ENCODE measurements around the gene MMP17. TPM values are rescaled to one million over a fixed set of nuclear protein-coding genes. Genes with fewer than 3 reads are reported as not detected.
A peak's percentile ranks its signal among the peaks of the same experiment; 100 is the strongest.

The MMP17 gene
- polyA plus RNA-seq, 4 donors: 2.5 to 4.5 TPM; not detected in 2

GRCh38 chr12:131787143-131787660 lies 41.0 kb upstream of the MMP17 start:
- DNase-seq: no peak
- FAIRE-seq: no peak
- Histone ChIP-seq H3K4me1 (ENCODE audit: control insufficient read depth in 3 of 3, insufficient read depth in 2 of 3, low read depth in 1 of 3, low read length in 2 of 3) (no peaks in the 10 kb centered on the region), H3K4me3 (ENCODE audit: low read depth in 1 of 3, low read length in 3 of 3) (no peak overlapping the region), H3K27me3 (ENCODE audit: control insufficient read depth in 3 of 3, insufficient read depth in 3 of 3, low read length in 3 of 3) (no peaks in the 10 kb centered on the region), H3K27ac (ENCODE audit: low read depth in 1 of 3, low read length in 2 of 3) (no peak overlapping the region), H3K9me3 (ENCODE audit: control insufficient read depth in 2 of 2, insufficient read depth in 1 of 2, low read depth in 1 of 2, low read length in 1 of 2) (no peaks in the 10 kb centered on the region), H3K36me3 (ENCODE audit: control insufficient read depth in 3 of 3, insufficient read depth in 2 of 3, low read depth in 1 of 3, low read length in 3 of 3) (peaks cover 11 to 68% (median 22%) of the 10 kb centered on the region in 3 donors)
- WGBS, 3 donors: 94 to 95% (median 95%) methylated on average over 17 of the region's 17 CpGs

GRCh38 chr12:131788070-131788469 lies 40.1 kb upstream of the MMP17 start:
- Histone ChIP-seq H3K4me3 (ENCODE audit: low read depth in 1 of 3, low read length in 3 of 3) (no peak overlapping the region), H3K9me3 (ENCODE audit: control insufficient read depth in 2 of 2, insufficient read depth in 1 of 2, low read depth in 1 of 2, low read length in 1 of 2) (no peaks in the 10 kb centered on the region), H3K27ac (ENCODE audit: low read depth in 1 of 3, low read length in 2 of 3) (no peak overlapping the region), H3K27me3 (ENCODE audit: control insufficient read depth in 3 of 3, insufficient read depth in 3 of 3, low read length in 3 of 3) (no peaks in the 10 kb centered on the region), H3K4me1 (ENCODE audit: control insufficient read depth in 3 of 3, insufficient read depth in 2 of 3, low read depth in 1 of 3, low read length in 2 of 3) (no peaks in the 10 kb centered on the region), H3K36me3 (ENCODE audit: control insufficient read depth in 3 of 3, insufficient read depth in 2 of 3, low read depth in 1 of 3, low read length in 3 of 3) (peaks cover 11 to 69% (median 22%) of the 10 kb centered on the region in 3 donors)
- no peak for DNase-seq
- 93 to 96% (median 95%) methylated on average over 11 of the region's 11 CpGs for WGBS, 3 donors
- FAIRE-seq: no peak

- H3K27ac ChIP-seq (ENCODE audit: low read depth in 1 of 3, low read length in 2 of 3): no peak overlapping the region
- 91 to 98% (median 92%) methylated on average over 12 of the region's 12 CpGs for WGBS, 3 donors
- peaks cover 13 to 78% (median 22%) of the 10 kb centered on the region in 3 donors for H3K36me3 ChIP-seq (ENCODE audit: control insufficient read depth in 3 of 3, insufficient read depth in 2 of 3, low read depth in 1 of 3, low read length in 3 of 3)
- H3K27me3 ChIP-seq (ENCODE audit: control insufficient read depth in 3 of 3, insufficient read depth in 3 of 3, low read length in 3 of 3): no peaks in the 10 kb centered on the region
- FAIRE-seq: no peak
- no peaks in the 10 kb centered on the region for H3K9me3 ChIP-seq (ENCODE audit: control insufficient read depth in 2 of 2, insufficient read depth in 1 of 2, low read depth in 1 of 2, low read length in 1 of 2)
- H3K4me3 ChIP-seq (ENCODE audit: low read depth in 1 of 3, low read length in 3 of 3): no peak overlapping the region
- no peaks in the 10 kb centered on the region for H3K4me1 ChIP-seq (ENCODE audit: control insufficient read depth in 3 of 3, insufficient read depth in 2 of 3, low read depth in 1 of 3, low read length in 2 of 3)
- no peak for DNase-seq
Observed at GRCh38 chr12:131789638-131790037, 38.6 kb upstream of the MMP17 start.

GRCh38 chr12:131793243-131794022 lies 34.8 kb upstream of the MMP17 start:
- DNase-seq: no peak
- Histone ChIP-seq H3K36me3 (ENCODE audit: control insufficient read depth in 3 of 3, insufficient read depth in 2 of 3, low read depth in 1 of 3, low read length in 3 of 3) (peaks cover 10 to 73% (median 17%) of the 10 kb centered on the region in 3 donors), H3K4me3 (ENCODE audit: low read depth in 1 of 3, low read length in 3 of 3) (no peak overlapping the region), H3K4me1 (ENCODE audit: control insufficient read depth in 3 of 3, insufficient read depth in 2 of 3, low read depth in 1 of 3, low read length in 2 of 3) (no peaks in the 10 kb centered on the region), H3K27ac (ENCODE audit: low read depth in 1 of 3, low read length in 2 of 3) (no peak overlapping the region), H3K27me3 (ENCODE audit: control insufficient read depth in 3 of 3, insufficient read depth in 3 of 3, low read length in 3 of 3) (no peaks in the 10 kb centered on the region), H3K9me3 (ENCODE audit: control insufficient read depth in 2 of 2, insufficient read depth in 1 of 2, low read depth in 1 of 2, low read length in 1 of 2) (no peaks in the 10 kb centered on the region)
- 86 to 91% (median 88%) methylated on average over 19 of the region's 19 CpGs for WGBS, 3 donors
- FAIRE-seq: no peak

- Histone ChIP-seq H3K27me3 (ENCODE audit: control insufficient read depth in 3 of 3, insufficient read depth in 3 of 3, low read length in 3 of 3) (no peaks in the 10 kb centered on the region), H3K4me1 (ENCODE audit: control insufficient read depth in 3 of 3, insufficient read depth in 2 of 3, low read depth in 1 of 3, low read length in 2 of 3) (no peaks in the 10 kb centered on the region), H3K9me3 (ENCODE audit: control insufficient read depth in 2 of 2, insufficient read depth in 1 of 2, low read depth in 1 of 2, low read length in 1 of 2) (no peaks in the 10 kb centered on the region), H3K27ac (ENCODE audit: low read depth in 1 of 3, low read length in 2 of 3) (no peak overlapping the region), H3K4me3 (ENCODE audit: low read depth in 1 of 3, low read length in 3 of 3) (no peak overlapping the region), H3K36me3 (ENCODE audit: control insufficient read depth in 3 of 3, insufficient read depth in 2 of 3, low read depth in 1 of 3, low read length in 3 of 3) (peaks cover 11 to 72% (median 12%) of the 10 kb centered on the region in 3 donors)
- no peak for DNase-seq
- 96 to 98% (median 96%) methylated on average over 7 of the region's 7 CpGs for WGBS, 3 donors
- FAIRE-seq: no peak
Observed at GRCh38 chr12:131794061-131794460, 34.1 kb upstream of the MMP17 start.

GRCh38 chr12:131794573-131794972 lies 33.6 kb upstream of the MMP17 start:
- no peak overlapping the region for H3K27ac ChIP-seq (ENCODE audit: low read depth in 1 of 3, low read length in 2 of 3)
- 88 to 96% (median 92%) methylated on average over 10 of the region's 10 CpGs for WGBS, 3 donors
- no peaks in the 10 kb centered on the region for H3K27me3 ChIP-seq (ENCODE audit: control insufficient read depth in 3 of 3, insufficient read depth in 3 of 3, low read length in 3 of 3)
- H3K4me1 ChIP-seq (ENCODE audit: control insufficient read depth in 3 of 3, insufficient read depth in 2 of 3, low read depth in 1 of 3, low read length in 2 of 3): no peaks in the 10 kb centered on the region
- H3K36me3 ChIP-seq (ENCODE audit: control insufficient read depth in 3 of 3, insufficient read depth in 2 of 3, low read depth in 1 of 3, low read length in 3 of 3): peaks cover 8 to 72% (median 11%) of the 10 kb centered on the region in 3 donors
- no peak overlapping the region for H3K4me3 ChIP-seq (ENCODE audit: low read depth in 1 of 3, low read length in 3 of 3)
- no peak for FAIRE-seq
- H3K9me3 ChIP-seq (ENCODE audit: control insufficient read depth in 2 of 2, insufficient read depth in 1 of 2, low read depth in 1 of 2, low read length in 1 of 2): no peaks in the 10 kb centered on the region
- DNase-seq: no peak

- Histone ChIP-seq H3K27ac (ENCODE audit: low read depth in 1 of 3, low read length in 2 of 3) (no peak overlapping the region), H3K36me3 (ENCODE audit: control insufficient read depth in 3 of 3, insufficient read depth in 2 of 3, low read depth in 1 of 3, low read length in 3 of 3) (peaks cover 4 to 74% (median 8%) of the 10 kb centered on the region in 3 donors), H3K27me3 (ENCODE audit: control insufficient read depth in 3 of 3, insufficient read depth in 3 of 3, low read length in 3 of 3) (no peaks in the 10 kb centered on the region), H3K4me1 (ENCODE audit: control insufficient read depth in 3 of 3, insufficient read depth in 2 of 3, low read depth in 1 of 3, low read length in 2 of 3) (no peaks in the 10 kb centered on the region), H3K9me3 (ENCODE audit: control insufficient read depth in 2 of 2, insufficient read depth in 1 of 2, low read depth in 1 of 2, low read length in 1 of 2) (no peaks in the 10 kb centered on the region), H3K4me3 (ENCODE audit: low read depth in 1 of 3, low read length in 3 of 3) (no peak overlapping the region)
- WGBS, 3 donors: 88 to 92% (median 90%) methylated on average over 14 of the region's 14 CpGs
- FAIRE-seq (no peak), DNase-seq (no peak)
Observed at GRCh38 chr12:131795064-131795463, 33.1 kb upstream of the MMP17 start.

GRCh38 chr12:131795690-131796410 lies 32.3 kb upstream of the MMP17 start:
- no peaks in the 10 kb centered on the region for H3K4me1 ChIP-seq (ENCODE audit: control insufficient read depth in 3 of 3, insufficient read depth in 2 of 3, low read depth in 1 of 3, low read length in 2 of 3)
- H3K27ac ChIP-seq (ENCODE audit: low read depth in 1 of 3, low read length in 2 of 3): no peak overlapping the region
- DNase-seq (peak in 1 of 2 donors; percentile 24), FAIRE-seq (no peak)
- H3K36me3 ChIP-seq (ENCODE audit: control insufficient read depth in 3 of 3, insufficient read depth in 2 of 3, low read depth in 1 of 3, low read length in 3 of 3): peaks cover 3 to 79% (median 12%) of the 10 kb centered on the region in 3 donors
- H3K9me3 ChIP-seq (ENCODE audit: control insufficient read depth in 2 of 2, insufficient read depth in 1 of 2, low read depth in 1 of 2, low read length in 1 of 2): no peaks in the 10 kb centered on the region
- no peak overlapping the region for H3K4me3 ChIP-seq (ENCODE audit: low read depth in 1 of 3, low read length in 3 of 3)
- WGBS, 3 donors: 68 to 81% (median 69%) methylated on average over 12 to 14 of the region's 15 CpGs
- H3K27me3 ChIP-seq (ENCODE audit: control insufficient read depth in 3 of 3, insufficient read depth in 3 of 3, low read length in 3 of 3): no peaks in the 10 kb centered on the region
